Fibroblast of skin of right quadriceps (primary cell): Measurements from ENCODE around the gene BTBD2.
"Not testable (repeated sequence)": the region's sequence is repeated elsewhere in the genome, so short reads cannot be mapped to it uniquely, and the experiment has no call there.

Experiments used
- DNase-seq: peaks from one replicate; pipeline ENCODE4 v3.0.0-alpha.2; 2013

The BTBD2 gene

DNA sequence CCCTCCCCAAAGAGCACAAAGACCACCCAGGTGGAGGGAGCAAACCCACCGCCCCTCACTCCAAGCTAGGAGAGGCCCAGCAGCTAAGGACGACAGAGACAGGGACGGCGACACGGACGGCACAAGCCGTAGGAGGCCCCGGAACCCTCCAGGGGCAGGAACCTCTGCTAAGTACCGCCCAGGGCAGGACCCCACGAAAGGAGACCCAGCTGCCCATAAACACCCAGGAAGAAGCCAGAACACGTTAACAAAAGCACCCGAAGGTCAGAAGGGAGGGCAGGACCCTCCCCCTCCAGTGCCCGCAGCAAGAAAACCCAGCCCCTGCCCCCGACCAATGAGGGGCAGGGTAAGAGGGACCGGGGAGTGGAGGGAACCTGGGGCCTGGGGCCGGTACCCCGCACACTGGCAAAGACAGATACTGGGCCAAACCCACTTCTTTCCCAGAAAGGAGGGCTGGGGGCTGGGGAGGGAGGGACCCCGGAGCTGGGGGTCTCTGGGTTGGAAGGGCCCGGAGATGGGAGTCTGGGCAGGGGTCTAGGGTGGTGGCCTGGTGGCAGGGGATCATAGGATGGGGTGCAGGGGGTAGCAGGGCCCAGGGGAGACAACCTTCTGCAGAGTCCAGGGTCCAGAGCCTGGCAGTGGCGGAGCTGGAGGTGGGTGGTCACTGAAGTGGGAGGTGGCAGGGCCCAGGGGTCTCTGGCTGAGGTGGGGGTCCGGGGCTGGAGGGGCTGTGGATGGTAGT lies 2.4 kb downstream of the BTBD2 start:
- no peak for DNase-seq

DNA sequence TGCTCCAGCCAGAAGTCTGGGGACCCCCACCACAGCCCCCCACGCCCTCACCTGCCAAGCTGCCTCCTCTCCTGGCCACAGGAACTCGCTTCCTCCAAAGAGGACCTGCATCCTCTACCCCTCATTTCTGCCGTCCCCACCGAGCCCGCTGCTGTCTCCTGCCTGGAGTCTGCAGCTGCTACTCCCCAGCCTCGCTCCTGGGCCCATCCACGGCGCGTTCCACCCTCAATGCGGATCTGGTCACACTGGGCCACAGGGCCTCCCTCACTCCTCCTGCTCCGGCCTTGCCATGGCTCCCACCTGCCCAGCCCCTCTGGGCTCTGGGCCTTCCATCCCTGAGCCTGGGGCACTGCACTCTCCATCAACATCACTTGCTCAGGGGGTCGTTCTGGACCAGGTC lies 4.3 kb downstream of the BTBD2 start:
- no peak for DNase-seq

DNA sequence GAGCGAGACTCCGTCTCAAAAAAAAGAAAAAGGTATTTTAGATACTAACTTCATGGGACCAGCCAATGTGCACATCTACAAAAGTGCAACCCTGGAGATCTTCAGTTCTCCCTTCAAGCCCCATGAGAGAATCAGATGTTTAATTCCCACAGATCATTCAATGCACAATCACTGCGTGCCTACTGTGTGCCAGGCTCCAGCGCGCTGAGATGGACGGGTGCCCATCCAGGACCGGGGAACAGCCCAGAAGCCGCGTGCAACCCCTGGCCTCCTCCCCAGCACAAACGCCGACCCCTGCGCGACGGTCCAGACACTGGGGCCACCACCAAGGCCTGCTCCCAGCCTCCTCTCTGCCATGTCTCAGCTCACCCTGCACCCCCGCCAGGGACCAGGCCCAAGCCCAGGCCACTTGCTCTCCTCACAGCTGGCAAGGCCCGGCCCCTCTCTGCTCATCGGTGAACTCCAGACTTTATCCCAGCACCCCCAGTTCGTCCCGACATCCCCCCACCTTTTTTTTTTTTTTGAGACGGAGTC lies 5.3 kb downstream of the BTBD2 start:
- DNase-seq = no peak

DNA sequence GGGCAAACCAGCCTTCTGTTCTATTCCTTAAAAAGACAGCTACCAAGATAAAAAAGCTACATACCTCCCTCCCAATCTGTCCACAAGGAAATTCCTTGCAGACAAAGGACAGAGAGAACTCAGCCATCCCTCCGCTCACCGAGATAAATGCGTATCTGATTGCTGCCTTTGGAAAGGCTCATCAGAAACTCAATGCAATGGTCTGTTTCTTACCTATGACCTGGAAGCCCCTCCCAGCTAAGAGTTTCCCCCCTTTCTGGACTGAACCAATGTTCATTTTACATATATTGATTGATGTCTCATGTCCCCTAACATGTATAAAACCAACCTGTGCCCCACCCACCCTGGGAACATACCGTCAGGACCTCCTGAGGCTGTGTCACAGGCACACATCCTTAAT lies 11.6 kb downstream of the BTBD2 start:
- DNase-seq = no peak

DNA sequence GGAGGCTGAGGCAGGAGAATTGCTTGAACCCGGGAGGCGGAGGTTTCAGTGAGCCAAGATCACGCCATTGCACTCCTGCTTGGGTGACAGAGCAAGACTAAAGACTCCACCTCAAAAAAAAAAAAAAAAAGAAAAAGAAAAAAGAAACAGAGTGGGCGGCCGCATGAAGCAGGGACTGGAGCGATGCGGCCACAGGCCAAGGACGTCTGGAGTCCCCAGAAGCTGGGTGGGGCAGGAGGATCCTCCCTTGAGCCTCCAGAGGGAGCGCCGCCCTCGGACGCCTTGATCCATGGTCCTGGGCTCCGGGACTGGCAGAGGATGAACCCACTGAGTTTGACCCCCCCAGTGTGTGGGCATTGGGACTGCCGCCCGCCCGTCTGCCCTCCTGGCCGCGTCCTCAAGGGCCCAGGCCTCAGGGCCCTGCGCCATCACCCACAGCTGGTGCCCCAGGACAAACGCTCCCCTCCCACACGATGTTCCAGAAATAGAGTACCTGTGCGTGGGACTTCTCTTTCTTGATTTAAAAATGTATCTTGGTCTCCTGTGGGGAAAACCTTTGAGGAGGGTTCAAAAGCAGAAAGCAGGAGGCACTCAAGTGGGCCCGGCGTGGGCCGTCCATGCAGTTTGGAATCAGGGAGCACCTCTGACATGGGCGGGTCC lies 15.5 kb downstream of the BTBD2 start:
- no peak for DNase-seq

DNA sequence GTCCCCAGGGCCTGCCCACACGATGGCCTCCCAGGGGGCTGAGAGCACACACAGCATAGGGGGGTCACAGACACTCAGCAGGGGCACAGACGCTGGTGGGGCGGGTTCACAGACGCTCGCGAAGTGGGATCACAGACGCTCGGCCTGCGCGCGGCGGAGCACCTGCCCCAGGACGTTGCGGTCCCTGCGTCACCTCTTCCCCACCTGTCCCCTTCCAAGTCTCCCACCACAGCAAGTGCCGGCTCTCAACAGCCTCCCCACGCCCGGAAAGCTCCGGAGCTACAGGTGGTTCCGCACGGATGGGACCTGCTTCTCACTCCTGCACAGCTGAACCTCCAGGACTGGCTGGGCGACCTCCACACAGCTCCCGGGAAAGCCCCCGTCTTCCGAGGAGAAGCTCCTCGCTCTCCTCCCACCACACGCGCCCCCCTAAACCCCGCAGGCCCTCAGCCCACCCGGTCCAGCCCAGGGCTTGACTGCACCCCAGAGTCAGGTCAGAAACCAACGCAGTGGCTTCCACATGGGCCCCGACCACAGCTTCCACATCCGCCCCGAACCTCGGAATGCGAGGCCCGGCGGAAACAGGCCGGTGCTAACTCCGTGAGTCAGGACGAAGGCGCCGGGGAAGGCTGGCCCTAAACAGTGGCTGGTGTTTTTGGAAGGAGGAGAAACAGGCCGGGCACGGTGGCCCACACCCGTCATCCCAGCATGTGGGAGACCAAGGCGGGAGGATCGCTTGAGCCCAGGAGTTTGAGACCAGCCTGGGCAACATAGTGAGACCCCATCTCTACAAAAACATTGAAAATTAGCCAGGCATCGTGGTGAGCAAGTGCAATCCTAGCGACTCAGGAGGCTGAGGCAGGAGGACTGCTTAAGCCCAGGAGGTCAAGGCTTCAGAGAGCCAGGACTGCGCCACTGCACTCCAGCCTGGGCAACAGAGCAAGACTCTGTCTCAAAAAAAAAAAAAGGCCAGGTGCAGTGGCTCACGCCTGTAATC lies 16.5 kb downstream of the BTBD2 start:
- DNase-seq = no peak

DNA sequence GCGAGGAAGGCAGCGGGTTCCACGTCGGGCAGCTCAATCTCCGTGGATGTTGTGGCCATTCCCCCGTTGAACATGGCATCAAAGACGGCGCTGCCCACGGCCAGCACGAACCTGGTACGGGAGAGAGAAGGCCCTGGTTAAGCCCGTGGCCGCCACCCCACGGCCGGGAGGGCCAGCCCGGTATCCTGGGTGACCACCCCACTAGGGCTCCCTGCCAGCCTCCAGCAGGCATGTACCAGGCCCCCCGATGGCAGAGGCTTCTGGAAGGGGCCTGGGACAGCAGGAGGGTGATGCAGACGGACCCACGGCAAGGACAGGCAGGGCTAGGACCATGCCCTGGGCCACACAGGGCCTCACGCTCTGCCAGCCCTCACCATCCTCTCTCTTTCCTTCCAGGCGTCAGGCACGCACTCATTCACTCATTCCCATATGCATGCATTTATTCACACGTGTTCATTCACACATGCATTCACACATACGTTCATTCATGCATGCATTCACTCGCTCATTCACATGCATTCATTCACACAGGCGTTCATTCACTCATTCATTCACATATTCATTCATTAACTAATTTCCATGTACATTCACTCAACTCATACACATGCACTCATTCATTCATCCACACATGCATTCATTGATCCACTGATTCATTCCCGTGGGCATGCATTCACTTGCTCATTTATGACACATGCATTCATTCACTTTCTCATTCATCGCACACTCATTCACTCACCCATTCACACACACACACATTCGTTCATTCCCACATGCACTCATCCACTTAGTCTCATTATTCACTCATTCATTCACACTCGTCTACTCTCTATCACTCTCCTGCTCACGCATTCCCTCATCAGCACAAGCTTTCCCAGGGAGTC lies 17.9 kb downstream of the BTBD2 start:
- no peak for DNase-seq

DNA sequence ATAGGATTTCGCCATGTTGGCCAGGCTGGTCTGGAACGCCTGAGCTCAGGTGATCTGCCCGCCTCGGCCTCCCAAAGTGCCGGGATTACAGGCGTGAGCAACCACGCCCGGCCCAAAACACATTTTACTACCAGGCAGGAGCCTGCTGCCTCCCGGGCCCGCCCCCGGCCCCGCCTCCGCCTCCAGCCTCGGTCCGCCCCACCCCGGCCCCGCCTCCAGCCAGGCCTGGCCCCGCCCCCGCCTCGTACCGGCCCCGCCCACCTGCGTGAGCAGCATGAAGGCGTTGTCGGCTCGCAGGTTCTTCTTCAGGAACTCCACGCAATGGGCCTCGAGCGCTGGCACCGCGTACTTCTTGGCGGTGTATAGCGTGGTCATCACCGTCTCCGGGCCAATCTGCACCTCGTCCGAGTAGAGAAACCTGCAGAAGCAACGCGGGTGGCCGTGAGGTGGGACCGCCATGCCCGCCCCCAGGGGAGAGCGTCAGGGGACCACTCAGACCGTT lies 22.7 kb downstream of the BTBD2 start:
- no peak for DNase-seq

DNA sequence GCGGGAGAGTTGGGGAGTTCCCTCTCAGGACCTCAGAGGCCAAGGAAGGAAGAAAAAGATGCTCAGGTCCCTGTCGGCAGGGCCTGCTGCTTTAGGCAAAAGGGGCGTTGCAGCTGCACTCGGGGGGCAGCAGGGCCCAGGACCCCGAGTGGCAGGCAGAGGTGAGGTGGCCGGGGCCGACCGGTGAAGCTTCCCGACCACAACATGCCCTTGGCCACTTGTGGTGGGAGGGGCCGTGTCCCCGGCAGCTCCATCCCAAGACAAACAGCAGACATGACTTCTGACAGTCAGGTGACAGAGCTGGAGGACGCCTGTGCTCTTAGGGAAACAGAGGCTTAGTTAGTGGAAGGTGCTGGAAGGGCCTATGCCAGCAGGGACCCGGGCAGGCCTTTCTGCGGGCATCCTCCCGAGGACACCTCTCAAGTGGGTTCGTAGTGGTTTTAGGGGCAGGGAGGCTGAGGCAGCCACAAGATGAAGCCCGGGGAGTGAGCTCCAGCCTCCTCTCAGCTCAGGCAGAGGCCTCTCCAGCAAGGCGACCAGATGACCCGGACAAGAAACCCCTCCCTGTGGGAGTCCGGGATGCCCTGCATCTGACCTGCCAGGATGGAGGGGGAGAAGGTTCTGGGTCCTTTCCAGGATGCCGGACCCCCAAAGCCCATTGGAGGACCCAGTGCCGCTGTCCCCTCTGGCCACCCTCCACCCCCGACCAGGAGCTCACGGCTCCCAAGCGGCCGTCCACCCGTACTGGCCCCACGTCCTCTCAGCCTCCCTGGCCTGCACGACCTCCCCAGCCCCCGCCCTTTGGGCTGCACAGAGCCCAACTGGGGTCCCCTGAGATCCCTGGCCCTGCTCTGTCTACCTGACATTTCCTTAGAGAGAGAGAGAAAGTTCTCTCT lies 24.2 kb downstream of the BTBD2 start:
- DNase-seq = no peak

DNA sequence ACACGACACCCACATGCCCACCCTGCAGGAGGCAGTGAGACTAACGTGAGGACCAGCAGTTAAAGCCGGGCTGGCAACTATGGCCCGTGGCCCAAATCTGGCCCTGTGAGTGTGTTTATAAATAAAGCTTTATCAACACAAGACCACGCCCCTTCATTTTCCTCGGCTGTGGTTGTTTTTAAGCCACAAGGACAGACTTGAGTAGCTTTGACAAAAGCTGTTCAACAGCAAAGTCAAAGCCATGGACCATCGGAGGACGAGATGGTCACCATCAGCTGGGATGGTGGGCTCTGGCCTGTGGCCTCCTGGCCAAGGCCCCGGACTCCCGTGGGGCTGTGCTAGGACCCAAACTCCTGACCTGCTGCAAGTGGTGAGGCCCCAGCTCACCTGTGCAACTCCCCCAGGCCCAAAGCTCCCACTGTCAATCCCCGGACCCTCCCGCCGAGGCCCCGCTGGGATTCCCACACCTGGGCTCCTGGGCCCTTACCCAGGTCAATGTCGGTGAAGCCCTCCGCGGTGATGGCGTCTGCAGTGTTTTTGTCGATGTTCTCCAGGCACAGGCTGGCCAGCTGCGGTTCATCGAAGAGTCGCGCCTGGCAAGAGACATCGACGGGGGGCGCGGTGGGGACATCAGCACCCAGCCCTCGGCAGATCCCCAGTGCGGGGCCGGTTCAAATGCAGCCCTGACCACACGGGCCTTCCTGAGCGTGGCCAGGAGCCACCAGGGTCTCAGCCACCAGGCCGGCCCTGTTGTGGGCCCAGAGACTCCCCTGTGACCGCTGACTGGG lies 25.1 kb downstream of the BTBD2 start:
- no peak for DNase-seq

DNA sequence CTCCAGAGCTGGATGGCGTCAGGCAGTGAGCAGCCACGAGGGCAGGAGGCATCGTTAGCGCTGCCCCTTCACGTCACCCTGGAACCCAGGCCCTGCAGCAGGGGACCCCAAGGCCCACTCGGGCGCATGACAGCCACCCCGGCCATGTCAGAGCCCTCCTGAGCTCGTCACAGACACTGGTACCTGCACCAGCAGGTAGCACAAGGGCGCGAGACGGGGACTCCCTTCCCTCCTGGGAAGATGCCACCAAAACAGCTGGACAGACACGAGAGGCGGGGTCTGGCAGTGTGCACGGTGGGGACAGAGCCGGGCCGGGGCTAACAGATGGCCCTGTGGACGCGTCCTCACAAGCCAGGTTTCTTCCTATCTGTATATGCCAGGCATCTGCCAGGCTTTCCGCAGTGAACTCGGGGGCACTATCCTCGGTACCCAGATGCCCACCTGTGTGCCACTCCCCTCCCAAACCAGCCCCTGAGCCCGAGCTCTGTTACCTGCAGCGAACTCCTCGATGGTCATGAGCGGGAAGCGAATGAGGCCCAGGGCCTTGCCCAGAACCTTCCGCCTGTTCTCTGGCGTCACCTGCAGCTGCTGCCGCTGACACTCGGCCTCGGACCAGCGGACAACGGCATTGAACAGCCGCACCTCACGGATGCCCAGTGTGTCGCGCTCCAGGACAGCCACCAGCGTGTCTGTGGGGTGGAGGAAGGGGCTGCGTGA lies 25.8 kb downstream of the BTBD2 start:
- no peak for DNase-seq

DNA sequence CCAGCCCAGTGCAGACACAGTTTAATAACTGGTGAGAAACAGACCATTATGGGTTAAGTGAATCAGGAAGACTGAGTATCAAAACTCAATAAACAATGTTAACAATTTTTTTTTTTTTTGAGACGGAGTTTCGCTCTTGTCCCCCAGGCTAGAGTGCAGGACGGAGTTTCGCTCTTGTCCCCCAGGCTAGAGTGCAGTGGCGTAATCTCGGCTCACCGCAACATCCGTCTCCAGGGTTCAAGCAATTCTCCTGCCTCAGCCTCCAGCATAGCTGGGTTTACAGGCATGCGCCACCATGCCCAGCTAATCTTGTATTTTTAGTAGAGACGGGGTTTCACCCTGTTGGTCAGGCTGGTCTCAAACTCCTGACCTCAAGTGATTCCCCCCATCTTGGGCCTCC lies 27.1 kb downstream of the BTBD2 start:
- not testable (repeated sequence) for DNase-seq

DNA sequence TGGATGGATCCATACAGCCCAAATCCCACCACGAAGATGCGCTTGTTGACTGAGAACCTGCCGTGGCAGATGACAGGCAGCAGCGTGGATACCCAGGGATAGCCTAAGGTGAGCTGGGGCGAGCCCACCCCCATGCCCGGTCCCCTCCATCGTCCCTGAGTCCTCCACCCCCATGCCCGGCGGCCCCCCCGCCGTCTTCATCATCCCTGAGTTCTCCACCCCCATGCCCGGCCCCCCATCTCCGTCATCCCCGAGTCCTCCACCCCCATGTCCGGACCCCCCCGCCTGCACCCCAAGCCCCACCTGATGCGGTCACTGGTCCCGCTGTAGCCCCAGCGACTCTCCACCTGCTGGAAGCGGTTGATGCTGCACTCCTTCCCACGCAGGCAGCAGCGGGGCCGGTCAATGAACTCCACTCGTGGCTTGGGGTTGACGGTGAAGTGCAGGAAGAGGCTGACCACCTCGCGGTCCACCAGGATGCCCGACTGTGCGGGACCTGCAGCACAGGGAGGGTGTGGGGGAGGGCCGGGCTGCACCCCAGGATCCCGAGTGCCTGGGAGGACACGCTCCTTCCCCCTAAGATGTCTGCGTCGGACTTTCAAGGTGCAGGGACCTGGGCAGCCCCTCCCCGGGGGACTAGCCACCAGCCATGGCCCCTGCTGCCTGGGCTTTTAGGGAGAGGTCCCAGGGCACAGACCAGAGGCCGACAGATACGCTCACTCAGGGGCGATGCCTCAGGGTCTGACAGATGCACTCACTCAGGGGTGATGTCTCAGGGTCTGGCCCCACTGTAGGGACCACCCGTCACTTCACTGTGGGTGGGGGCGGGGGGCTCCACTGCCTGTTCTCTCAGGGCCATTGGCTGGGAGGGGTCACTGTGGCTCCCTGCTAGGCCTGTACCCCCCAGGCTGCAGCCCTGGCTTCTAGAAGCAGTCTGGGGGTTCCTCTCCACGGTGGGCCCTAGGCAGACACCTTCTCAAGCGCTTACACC lies 28.0 kb downstream of the BTBD2 start:
- DNase-seq = no peak

DNA sequence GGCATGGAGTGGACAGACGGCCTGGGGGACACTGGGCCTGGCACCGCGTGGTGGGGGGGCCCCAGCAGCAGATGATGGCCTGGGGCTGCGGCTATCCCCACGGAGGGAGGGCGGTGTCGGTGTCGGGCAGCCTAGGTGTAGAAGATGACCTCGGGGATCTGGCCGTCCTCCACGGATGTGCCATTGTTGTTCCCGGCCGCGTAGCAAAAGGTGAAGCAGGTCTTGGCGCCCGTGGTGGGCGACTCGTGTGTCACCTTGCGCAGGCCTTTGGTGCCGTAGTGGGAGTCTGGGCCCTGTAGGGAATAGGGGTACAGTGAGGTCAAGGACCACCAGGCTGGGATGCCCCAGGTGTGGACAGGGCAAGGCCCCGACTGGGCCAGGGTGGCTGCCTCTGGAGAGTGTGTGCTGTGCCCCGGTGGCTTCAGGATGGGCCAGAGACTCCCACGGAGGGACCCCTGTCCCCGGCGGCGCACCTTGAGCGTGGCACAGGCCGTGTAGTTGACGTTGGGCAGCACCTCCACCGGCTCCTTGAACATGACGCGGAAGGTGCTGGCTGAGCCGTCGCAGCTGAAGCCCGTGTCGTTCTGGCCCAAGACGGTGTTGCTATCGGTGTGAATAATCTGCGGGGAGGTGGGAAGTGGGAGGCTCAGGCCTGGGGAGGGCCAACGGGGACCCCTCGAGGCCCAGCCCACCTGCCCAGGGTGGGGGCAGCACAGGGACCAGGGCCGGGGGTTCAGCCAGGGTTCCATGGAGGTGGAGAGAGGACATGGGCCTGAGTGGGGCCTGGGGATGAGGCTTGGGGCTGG lies 29.0 kb downstream of the BTBD2 start:
- DNase-seq = no peak

DNA sequence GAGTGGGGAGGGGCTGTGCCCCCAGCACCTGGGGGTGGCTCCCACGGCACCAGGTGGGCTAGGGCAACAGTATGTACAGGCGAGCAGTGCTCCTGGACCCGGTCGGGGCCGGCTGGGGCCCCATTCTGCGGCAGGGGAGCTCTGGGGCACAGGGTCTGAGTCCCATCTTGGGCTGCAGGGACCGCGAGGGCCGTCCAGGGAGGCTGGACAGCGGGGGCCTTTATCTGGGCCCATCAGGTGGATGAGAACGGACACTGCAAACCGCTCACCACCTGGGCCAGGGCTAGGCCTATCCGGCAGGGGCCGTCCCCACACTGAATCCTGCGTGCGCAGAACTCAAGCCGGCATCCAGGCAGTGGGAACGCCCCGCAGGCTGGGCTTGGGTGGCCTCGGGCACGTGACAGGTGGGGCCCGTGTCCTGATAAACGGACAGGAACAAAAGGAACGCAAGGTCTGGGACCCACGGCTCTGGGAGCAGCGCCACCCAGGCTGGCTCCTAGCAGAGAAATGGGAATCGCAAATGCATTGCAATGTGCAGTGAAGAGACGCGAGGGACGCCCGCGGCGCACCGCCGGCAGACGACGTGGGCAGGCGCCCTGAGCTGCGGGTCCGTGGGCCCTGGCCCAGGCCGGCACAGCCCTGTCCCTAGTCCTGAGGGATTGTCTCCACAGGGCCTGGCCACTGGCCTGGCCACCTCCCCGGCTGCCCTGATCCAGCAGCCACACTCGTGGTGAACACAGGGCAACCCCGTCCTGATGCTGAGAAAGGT lies 29.7 kb downstream of the BTBD2 start:
- no peak for DNase-seq

DNA sequence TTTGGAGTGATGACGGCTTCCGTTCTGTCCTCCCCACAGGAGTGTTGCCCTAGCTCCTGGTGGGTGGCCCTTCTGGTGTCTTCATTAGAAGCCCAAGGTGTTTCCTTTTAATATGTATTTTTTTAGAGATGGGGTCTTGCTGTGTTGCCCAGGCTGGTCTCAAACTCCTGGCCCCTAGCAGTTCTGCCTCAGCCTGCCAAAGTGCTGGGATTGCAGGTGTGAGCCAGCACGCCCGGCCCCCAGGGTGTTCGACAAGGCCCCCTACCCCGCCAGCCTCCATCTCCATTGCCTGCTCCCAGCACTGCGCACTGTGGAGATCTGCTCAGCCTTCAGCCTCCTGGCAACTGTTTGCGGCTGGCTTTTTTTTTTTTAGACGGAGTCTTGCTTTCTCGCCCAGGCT lies 31.2 kb downstream of the BTBD2 start:
- no peak for DNase-seq
